Activated T-helper 9 cell treated with anti-CD3 and anti-CD28 coated beads, Interleukin-2, amount 50 U/mL, for 16 hours (primary cell): ENCODE data around the gene RNASE7.
A peak's percentile ranks its signal among the peaks of the same experiment; 100 is the strongest.
"Not testable (repeated sequence)": the region's sequence is repeated elsewhere in the genome, so short reads cannot be mapped to it uniquely, and the experiment has no call there.

Source experiments
- DNase-seq: peaks from one replicate; pipeline ENCODE4 v3.0.0-alpha.2; 2020; ENCODE audit warnings: low read depth

RNASE7 gene, protein sequence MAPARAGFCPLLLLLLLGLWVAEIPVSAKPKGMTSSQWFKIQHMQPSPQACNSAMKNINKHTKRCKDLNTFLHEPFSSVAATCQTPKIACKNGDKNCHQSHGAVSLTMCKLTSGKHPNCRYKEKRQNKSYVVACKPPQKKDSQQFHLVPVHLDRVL

DNA sequence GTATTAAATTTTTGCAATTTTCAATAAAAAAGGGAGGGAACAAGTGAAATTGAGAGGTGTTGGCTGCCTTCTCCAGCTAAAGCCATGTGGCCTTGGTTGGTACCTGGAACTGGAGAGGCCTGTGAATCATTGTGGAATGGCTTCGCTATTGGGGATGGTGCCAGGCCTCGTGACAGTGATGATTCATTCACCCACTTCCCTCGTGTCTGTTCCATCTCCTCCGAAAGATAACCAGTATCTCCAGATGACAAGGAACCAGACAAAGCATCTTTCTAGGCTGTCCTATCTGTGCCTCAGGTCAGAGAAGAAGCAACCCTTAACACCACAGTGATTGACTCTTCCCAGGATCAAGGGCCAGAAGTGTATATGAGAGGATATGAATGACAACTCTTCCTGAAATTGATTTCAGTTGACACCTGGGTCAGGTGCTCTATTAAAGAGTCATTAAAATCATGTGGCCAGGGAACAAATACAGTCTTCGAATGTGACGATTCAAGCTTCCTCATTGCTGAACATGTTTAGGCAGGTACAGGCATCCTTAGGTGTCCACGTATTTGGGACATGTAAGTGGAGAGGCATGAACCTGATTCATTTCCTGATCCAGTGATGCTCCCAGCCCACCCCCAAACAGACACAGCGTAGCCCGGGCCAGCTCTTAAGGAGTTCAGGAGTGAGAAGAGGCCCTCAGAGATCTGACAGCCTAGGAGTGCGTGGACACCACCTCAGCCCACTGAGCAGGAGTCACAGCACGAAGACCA lies at the start of gene RNASE7:
Gene RNASE7, plus strand, starts transcription at position 687 of the 758 bp plus-strand sequence. CDS start 631 bp downstream, outside the sequence.
- no peak for DNase-seq

DNA sequence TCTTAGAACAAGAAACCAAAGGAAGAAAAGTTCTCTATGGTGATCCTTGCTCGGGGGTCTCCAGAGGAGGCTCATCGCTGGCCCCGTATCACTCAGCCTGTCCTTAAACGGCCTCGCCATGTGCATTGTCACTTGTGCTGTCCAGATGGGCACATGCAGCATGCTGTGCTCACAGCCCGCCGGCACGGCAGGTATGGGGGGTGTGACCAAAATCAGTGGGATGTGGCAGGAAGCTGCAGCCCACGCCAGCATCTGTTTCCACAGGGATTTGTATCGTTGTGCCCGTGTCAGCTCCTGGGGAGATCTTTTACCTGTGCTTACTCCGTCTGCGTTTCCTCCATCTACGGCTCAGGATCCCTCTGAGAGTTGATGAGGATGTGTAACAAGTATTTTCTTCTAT lies 45.6 kb upstream of the RNASE7 start:
- no peak for DNase-seq

DNA sequence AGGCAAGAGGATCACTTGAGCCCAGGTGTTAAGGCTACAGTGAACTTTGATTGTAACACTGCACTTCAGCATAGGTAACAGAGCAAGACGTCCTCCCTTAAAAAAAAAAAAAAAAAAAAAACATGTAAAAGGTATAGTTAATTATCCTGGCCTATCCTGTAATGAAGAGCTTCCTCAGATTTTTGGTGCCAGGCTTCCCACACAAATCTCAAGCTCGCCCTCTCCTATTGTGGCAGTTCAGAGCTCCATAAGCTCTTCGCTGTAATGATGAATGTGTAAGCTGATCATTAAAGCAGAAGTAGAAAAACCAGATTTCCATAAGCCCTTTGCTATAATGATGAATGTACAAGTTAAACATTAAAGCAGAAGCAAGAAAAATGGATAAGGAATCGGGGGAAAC lies 45.0 kb upstream of the RNASE7 start:
- no peak for DNase-seq

DNA sequence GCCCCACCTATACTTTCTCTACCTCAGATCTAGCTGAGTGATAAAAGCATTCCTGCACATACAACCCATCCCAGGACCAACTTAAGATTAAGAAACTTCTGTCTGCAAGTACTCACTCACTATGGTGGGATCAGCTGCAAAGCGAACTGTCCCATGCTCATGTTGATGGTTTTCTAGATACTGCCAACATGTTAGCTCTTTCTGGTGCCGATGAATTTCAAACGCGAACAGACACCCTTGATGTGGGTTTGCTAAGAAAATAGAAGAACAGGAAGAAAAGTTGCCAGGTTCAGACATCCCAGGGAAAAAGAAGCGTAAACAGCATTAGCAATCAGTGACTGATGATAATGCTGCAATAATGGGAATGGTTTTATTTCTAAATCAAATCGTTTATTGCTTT lies 44.6 kb upstream of the RNASE7 start:
- DNase-seq: no peak

DNA sequence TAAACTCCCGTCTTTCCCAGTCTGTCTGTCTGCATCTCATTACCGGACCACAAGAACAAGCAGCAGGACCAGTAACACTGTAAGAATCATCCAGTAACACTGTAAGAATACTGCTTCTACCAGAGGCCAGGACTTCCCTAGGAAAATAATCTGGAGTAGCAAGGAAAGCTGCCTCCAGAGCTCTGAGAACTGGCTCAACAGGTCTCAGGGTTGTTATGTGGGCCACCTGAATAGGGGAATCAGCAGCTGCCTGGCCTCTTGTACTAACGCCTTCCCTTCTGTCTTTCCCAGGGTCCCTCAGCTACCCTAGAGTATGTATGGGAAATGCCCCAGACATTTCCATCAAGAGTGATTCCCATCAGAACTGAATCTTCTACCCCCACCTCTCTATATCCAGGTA lies 44.0 kb upstream of the RNASE7 start:
- no peak for DNase-seq

DNA sequence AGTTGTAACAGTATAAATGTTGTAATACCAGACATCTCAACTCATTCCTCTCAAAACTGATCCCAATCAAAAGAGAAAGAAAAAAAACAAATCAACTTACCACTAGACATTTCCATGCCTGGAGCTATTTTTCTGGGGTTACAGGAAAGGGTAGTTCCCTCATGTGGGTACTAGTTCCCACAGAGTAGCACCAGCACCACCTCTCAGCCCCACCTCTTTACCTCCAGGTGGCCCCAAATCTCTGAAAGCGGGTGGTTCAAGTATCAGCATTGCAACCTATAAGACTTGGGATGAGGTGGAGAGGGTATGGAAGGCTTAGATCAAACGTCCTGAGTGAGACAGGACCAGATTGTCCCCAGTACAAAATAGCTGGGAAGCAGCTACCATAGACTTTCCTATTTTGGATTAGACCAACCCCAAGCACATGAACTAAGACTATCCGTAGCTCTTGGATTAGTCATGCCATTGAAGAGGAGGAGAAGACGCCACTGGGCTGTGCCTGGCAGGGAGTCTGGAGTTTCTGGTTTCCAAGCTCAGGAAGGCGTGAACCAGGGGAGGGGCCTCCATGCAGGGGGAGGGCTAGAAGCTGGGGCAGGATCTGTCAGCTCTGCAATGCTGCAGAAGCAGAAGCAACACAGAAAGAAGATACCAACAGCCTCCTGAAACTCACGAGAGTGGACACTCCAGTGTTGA lies 43.3 kb upstream of the RNASE7 start, which contains the start of gene SLC39A2:
Gene SLC39A2, plus strand, starts transcription at position 620 of the 693 bp plus-strand sequence. CDS start 154 bp downstream, outside the sequence.
- no peak for DNase-seq

DNA sequence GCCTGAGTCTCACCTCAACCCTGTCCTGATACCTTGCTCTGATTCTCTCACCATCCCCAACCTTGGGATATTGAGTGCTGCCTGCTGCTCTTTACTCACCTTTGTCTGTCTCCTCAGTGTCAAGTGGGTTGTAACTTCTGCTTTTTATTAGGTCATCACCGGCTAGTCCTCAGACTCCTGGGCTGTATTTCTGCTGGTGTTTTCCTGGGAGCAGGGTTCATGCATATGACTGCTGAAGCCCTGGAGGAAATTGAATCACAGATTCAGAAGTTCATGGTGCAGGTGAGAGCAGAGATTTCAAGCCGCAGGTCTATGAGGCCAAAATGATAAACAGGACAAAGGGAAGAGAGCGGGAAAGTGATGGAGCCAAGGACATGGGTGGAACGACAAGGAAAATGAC lies 42.6 kb upstream of the RNASE7 start:
- DNase-seq: no peak

DNA sequence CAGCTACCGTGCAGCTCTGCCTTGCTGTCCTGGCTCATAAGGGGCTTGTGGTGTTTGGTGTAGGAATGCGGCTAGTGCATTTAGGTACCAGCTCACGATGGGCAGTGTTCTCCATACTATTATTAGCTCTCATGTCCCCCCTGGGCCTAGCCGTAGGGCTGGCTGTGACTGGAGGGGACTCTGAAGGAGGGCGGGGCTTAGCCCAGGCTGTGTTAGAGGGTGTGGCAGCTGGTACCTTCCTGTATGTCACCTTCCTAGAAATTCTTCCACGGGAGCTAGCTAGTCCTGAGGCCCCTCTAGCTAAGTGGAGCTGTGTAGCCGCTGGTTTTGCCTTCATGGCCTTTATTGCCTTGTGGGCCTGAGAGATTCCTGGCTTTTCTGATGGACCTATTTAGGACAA lies 40.9 kb upstream of the RNASE7 start:
- no peak for DNase-seq

DNA sequence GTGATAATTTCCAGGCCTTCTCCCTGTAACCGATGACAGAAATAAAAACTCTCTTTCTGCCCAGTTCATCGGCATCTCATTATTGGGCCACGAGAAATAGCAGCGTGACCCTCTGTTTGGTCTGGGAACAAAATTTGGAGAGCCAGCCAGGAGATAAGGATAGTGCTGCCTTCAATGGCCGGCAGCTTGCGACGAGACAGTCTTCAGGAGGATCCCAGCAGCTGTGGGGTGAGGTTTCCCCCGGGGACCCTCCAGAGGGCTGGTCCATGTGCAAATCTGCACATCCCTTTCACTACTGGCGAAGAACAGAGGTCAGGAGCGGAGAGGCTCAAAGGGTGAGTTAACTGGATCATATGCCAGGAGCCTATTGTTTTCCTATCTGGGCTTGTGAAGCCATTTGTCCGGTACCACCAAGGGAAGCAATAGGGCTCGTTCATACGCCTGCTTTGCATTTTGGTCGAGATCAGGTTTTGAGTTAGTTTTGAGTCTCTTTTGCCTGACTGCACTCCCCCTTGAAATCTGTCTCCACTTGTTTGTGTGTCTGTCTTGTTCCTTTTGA lies 38.3 kb upstream of the RNASE7 start:
- no peak for DNase-seq

DNA sequence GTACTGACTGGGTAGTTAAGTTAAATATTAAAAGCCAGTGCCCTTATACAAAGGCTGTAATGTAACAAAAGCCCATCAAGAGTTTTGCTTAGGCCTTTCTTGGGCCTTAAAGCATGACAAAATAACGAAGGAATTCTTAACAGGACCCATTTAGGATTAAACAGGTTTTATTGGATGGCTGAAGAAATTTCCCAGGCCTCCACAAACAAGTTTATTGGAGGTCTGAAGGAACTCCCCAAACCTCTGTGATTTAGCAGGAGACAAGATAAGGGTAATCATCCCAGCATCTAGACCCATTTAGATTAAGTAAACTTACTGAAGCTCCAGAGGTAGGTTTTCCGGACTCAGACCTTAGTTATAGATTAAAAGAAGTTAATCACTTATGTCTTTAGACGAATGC lies 32.4 kb upstream of the RNASE7 start:
- DNase-seq: not testable (repeated sequence)

DNA sequence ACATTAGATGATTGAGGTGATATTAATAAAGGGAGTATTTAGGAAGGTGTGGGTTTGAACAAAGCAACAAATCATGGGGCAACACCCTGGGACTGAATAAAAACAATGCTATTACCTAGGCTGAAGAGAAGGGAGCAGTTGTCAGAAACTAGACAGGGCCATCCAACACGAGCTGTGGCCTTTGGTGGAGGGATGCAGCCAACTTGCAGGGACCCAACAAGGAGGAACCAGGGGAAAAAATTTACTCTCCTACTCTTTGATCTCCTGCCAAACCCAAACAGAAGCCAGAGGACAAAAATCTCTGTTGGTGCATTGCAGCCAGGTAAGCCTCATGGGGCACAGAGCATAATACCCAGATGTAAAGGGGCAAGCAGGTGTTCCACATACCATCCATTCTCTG lies 31.0 kb upstream of the RNASE7 start:
- DNase-seq: no peak

DNA sequence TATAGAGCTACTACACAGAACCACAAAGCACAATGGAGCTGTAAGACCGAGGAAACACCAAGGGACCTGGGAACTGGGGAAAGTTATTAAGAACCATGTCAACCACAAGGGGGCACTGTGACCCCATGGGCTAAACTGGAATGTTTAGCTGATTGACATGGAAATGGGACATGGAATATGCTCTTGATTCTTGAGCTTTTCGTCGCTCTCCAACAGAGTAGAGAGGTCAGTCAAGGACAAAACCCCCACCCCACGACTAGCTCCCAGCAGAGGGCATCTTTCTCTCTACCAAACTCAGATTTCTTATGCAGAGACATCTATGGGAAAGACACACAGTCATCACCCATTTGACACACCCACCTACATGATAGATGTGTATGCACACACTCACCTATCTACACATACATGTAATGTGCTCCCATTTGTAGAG lies 27.4 kb upstream of the RNASE7 start:
- peak; percentile 64 for DNase-seq

DNA sequence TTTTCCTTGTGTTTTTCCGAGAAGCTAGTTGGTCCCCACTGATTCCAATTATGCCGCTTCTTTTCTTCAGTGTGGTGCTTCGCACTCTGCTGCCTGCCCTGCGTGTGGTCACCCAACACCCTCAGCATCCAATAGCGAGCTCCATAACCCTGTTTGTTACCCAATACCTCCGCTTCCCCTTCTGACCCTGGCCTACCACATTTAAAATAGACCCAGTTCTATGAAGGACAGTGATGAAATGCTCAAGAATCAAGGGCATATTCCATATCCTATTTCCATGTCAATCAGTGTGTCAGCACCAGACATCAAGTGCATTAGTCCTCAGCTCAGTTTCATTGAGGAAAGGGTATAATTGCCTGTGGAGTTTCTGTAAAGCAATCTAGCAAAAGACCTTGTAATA lies 26.9 kb upstream of the RNASE7 start:
- DNase-seq: no peak

DNA sequence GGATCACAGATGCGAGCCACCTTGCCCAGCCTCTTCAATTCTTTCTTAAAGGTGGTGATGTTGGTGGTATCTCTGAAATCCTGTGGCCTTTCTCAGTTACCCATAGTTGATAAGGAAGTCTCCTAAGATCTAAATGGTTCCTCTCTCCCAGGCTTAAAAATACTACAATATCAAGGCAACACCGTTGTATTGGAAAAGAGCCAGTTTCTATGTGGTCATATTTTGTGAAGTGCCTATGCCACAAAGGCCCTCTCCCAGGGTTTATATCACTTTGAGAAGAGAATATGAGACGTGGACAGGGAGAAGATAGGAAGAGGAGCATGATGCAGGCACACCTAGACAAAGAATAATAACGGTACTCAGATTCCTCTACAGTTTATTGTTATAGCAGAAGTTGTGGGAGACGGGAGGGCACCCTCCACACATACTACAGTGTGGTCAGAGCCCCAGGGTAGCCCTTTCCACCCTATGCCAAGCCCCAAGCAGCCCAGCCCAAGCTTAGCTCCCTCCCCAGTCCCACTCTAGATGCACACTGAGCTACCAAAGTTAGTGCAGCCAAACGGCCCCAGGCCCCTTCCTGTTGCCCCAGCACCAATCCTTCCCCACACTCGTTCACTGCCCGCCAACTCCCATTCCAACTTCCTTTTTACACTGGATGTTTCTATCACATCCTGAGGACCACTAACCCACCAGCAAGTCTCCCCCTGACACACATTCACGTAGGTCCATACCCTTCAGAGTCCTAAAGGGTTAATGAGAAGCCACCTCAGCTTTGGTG lies 25.6 kb upstream of the RNASE7 start:
- DNase-seq: no peak

DNA sequence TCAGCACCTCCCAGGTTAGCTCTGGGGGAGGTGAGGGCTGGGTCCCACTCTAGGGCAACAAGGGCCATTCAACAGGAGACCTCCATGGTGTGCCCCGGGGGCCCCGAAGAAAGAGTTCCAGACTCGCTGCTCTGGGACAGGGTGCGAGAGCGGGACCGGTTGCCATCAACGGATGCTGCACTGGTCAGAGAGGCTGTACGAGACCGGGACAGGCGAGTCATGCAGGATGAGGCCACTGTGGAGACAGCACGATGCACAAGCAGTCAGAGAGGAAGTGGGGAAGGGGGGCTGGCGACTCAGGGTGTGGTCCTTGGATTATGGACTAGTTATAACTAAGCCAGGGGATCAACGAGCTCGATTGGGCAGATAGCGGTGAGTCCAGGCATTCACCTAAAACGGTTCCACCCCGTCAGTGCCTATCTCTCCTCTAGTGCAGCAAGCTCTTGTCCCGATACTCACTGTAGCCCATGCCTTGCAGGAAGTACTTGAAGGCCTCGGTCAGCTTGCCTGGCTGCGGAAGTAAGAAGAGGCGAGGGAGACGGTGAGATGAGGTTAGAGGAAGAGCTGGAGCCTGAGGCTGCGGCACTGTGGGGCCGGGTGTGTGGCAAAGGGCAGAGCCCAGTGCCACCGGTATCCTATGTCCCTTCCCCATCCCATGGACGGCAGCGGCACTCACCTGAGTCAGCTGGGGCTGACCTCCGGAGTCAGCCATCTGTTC lies 24.5 kb upstream of the RNASE7 start:
- no peak for DNase-seq

DNA sequence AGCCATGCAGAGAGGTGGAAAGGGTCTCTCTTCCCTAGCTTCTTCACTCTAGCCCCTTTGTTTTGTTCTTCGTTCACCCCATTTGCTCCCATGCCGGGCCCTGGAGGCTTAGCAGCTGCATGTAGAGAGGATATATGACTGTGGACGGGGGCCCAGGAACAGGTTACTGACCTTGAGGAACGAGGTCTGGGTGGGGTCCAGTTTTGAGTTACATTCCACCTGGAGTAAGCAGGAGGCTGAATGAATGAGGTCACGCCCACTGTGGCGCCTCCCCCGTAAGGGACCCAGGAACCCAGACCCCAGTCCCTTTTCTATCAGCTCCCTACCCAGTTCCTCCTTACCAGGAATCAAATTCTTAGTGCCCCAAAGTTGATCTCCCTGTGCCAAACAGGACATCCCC lies 23.9 kb upstream of the RNASE7 start:
- DNase-seq: no peak

DNA sequence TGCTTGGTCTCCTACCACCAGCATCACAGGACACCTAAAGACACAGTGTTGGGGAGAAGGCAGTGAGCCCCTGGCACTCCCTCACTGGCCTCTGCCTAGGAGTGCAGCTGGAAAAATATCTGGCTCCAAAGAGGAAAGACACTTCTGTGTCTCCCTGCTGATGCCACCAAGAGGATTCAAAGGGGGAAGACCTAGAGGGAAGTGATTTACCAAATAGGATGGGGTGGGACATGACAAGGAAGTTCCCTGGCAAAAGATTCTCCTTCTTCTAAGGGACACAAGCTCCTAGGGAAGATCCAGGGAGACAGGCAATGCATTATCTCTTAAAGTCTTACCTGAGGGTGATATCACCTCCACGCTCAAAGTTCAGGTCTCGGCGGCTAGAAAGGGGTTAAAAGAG lies 23.4 kb upstream of the RNASE7 start:
- DNase-seq: no peak

DNA sequence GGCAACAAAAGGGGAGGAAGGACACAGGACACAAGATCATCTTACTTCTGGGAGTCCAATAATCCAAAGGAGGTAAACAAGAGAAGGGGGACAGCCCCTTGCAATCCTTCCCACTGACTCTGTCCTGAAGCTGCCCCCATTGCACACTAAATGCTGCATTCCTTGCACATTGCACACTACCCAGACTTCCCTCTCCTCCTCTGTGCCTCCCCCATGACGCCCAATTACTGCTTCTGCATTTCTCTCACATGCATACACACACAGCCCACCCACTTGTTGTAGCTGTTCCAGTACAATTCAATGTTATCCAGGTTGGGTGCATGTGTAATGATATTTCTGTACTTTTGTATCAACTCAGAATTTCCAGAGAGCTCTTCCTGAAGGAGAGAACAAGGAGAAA lies 22.8 kb upstream of the RNASE7 start:
- no peak for DNase-seq

DNA sequence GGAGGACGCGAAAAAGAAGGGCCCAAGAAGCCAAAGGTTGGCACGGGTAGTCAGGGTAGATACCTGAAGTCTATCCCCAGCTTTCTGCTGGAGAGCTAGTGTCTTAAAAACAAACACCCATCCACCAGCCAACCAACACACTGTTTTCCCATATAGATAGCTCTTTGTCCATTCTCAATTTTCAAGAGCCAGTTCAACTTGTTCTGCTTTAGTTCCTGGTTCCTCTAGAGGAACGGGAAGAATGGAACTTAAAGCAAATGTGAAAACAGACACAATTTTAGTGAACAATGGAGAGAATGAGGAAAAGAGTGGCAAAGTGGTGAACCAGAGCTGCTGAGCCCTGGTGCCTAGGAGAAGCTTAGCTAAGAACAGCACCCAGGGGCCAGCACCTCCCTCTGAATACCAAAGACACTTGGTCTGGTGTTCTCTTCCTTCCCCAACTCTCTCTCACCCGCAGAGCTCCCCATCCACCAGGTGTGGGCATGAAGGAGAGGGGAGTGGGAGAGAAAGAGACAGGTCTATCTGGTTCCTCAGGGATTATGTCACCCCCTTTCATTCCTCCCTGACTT lies 21.1 kb upstream of the RNASE7 start:
- DNase-seq: no peak

DNA sequence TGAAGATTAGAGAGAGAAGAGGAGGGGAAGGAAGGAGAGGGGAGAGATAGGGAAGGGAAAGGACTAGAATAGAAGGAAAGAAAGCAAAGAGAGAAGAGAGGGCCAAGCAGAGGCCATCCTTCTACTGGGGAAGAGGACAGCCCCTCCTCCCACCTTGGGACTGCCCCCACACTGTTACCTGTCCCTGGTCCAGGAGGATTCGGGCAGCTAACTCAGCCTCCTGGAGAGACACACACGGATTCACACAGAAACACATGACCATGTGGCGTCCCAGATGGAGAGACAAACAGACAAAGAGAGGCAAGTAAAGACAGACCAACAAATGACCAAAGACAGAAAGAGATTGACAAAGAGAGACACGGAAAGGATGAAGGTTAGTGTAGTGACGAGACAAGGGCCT lies 19.5 kb upstream of the RNASE7 start:
- no peak for DNase-seq

DNA sequence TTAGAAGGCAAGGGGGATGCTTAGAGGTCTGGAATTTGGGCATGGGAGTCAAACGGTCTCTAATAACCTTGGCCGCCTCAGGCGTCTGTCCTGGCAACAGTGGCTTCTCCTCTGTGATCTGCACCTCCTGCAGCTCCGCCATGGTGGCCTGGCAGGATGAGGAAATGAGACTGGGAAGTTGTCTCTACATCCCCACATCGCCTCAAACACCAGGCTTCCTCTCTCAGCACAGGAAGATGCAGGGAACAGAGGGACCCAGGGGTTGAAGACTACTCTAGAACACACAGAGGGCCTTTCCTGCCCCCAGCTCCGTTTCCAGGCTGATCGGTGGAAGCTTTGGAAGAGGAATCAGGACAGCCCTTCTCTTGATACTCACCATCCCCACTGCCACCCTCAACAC lies 19.0 kb upstream of the RNASE7 start:
- no peak for DNase-seq
